SH-SY5Y (cell line): ENCODE measurements around the gene TOB1.

Experiments used
- GATA2 ChIP-seq: IDR thresholded peaks from 2 replicates; pipeline ENCODE4 v1.6.1; 2011; ENCODE audit warnings: mild to moderate bottlenecking, low read depth, low read length
- GATA3 ChIP-seq: IDR thresholded peaks from 2 replicates; pipeline ENCODE4 v1.6.1; 2011; ENCODE audit warnings: low read depth, mild to moderate bottlenecking, low read length, moderate library complexity

GRCh38 chr17:50868140-50868438 is 1.9 kb upstream of the TOB1 start:
- TF ChIP-seq GATA2: no peak
- no peak for TF ChIP-seq GATA3
